H1 (cell line): ENCODE measurements around the gene SMIM1. TPM values are rescaled to one million over a fixed set of nuclear protein-coding genes. Genes with fewer than 3 reads are reported as not detected.

ENCODE experiments used
- CBX5 ChIP-seq: fragments of 300-800, 300-1000 bp; sonication (generic); IDR thresholded peaks from 2 replicates; pipeline ENCODE4 v1.7.1; 2016; ENCODE audit warnings: antibody characterized with exemption, low read length, low read depth
- CTCF ChIP-seq, 3 experiments: IDR thresholded peaks; 1 replicate in 2 of 3; 2 replicates in 1 of 3; pipeline versions ENCODE4 v1.5.1 to v1.6.1; 2011; ENCODE audit warnings: low read length in 3 of 3, mild to moderate bottlenecking in 3 of 3, inconsistent platforms in 2 of 3, low read depth in 1 of 3, moderate library complexity in 1 of 3; ENCODE audit not compliant: insufficient read depth in 1 of 3; ENCODE audit errors: control extremely low read depth in 1 of 3
- polyA plus RNA-seq, 7 experiments: library from polyadenylated mRNA; depleted of rRNA in 3 of 7; stranded (reverse) in 5 of 7; unstranded in 2 of 7; fragments of >200 nt in 5 of 7; fragments of 200-250 nt in 2 of 7; gene quantifications; 1 replicate in 5 of 7; 2 replicates in 1 of 7; 4 replicates in 1 of 7; pipeline versions ENCODE4 v1.2.1 to v1.2.3, GENCODE V29; 2011 to 2013; ENCODE audit warnings: missing spikeins in 2 of 7, mixed read lengths in 2 of 7
- total RNA-seq: library from RNA; stranded (reverse); fragmentation: NEBNext Ultra II Directional; extraction: Animal tissue kit (Norgen Biotek cat#: 25700); gene quantifications from 2 replicates; pipeline ENCODE4 v1.2.1, GENCODE V29; 2021
- TF ChIP-seq, protein P1 (sequence below): IDR thresholded peaks from 2 replicates; pipeline ENCODE4 v1.6.1; 2012; ENCODE audit warnings: inconsistent platforms
- TF ChIP-seq, protein P2 (sequence below): IDR thresholded peaks from 2 replicates; pipeline ENCODE4 v1.6.1; 2011; ENCODE audit warnings: low read depth, mild to moderate bottlenecking, low read length; ENCODE audit not compliant: insufficient read depth

SMIM1 gene
- total and polyA plus RNA-seq, 2 of the 8 experiments (the other 6 are each of a cell fraction or from before 2014, with no cell fraction given) = 7.7 to 9.7 TPM

GRCh38 chr1:3770047-3770765 lies 2.3 kb upstream of the SMIM1 start (continued):
- TF ChIP-seq, protein P1, sequence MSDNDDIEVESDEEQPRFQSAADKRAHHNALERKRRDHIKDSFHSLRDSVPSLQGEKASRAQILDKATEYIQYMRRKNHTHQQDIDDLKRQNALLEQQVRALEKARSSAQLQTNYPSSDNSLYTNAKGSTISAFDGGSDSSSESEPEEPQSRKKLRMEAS = no peak
- TF ChIP-seq CBX5 = no peak
- TF ChIP-seq CTCF (IDR thresholded peaks at IDR 0.05; ENCODE audit: control extremely low read depth in 1 of 3, insufficient read depth in 1 of 3, low read depth in 1 of 3, low read length in 3 of 3) = no peak
- TF ChIP-seq, protein P2, sequence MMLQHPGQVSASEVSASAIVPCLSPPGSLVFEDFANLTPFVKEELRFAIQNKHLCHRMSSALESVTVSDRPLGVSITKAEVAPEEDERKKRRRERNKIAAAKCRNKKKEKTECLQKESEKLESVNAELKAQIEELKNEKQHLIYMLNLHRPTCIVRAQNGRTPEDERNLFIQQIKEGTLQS = no peak
- TF ChIP-seq, all 59 proteins: peak for 0
